DMS153 (cell line): ENCODE measurements around the gene LRBA.
"Not testable (repeated sequence)": the region's sequence is repeated elsewhere in the genome, so short reads cannot be mapped to it uniquely, and the experiment has no call there.

Experiments
- DNase-seq: peaks from one replicate; lab custom pipeline; 2025; lab: John Stamatoyannopoulos, UW

LRBA gene

GRCh38 chr4:150562751-150563150, 452.3 kb downstream of the LRBA start:
- DNase-seq = no peak

GRCh38 chr4:150562250-150562649, 452.8 kb downstream of the LRBA start:
- DNase-seq = no peak

GRCh38 chr4:150561143-150561737, 453.8 kb downstream of the LRBA start:
- DNase-seq = no peak

GRCh38 chr4:150557811-150558210, 457.3 kb downstream of the LRBA start:
- not testable (repeated sequence) for DNase-seq

GRCh38 chr4:150547154-150547838, 467.8 kb downstream of the LRBA start:
- no peak for DNase-seq

- DNase-seq = no peak
Observed at GRCh38 chr4:150546286-150546685, 468.8 kb downstream of the LRBA start.

- DNase-seq = no peak
Observed at GRCh38 chr4:150543042-150543441, 472.0 kb downstream of the LRBA start.

GRCh38 chr4:150541681-150542080, 473.4 kb downstream of the LRBA start:
- no peak for DNase-seq

GRCh38 chr4:150540959-150541360, 474.1 kb downstream of the LRBA start:
- no peak for DNase-seq

GRCh38 chr4:150540536-150540935, 474.5 kb downstream of the LRBA start:
- DNase-seq = no peak

- DNase-seq = not testable (repeated sequence)
Observed at GRCh38 chr4:150537911-150538310, 477.2 kb downstream of the LRBA start.

GRCh38 chr4:150534818-150535217, 480.3 kb downstream of the LRBA start:
- DNase-seq = no peak

GRCh38 chr4:150533673-150534072, 481.4 kb downstream of the LRBA start:
- DNase-seq = no peak

- no peak for DNase-seq
Observed at GRCh38 chr4:150525321-150525868, 489.7 kb downstream of the LRBA start.

- DNase-seq = no peak
Observed at GRCh38 chr4:150518559-150518958, 496.5 kb downstream of the LRBA start.

- no peak for DNase-seq
Observed at GRCh38 chr4:150515135-150515534, 499.9 kb downstream of the LRBA start.

- no peak for DNase-seq
Observed at GRCh38 chr4:150514709-150515108, 500.4 kb downstream of the LRBA start.

GRCh38 chr4:150510176-150510865, 504.8 kb downstream of the LRBA start:
- DNase-seq = no peak

- DNase-seq = not testable (repeated sequence)
Observed at GRCh38 chr4:150507656-150508055, 507.4 kb downstream of the LRBA start.

- DNase-seq = no peak
Observed at GRCh38 chr4:150501983-150502382, 513.1 kb downstream of the LRBA start.

- DNase-seq = no peak
Observed at GRCh38 chr4:150501009-150501727, 513.9 kb downstream of the LRBA start.

GRCh38 chr4:150497612-150498011, 517.5 kb downstream of the LRBA start:
- no peak for DNase-seq
